HL-60 (cell line): ENCODE results near the gene NT5C.

Experiments used
- CTCF ChIP-seq: IDR thresholded peaks from one replicate; pipeline ENCODE4 v1.5.1; 2011; ENCODE audit warnings: low read length, control low read depth, inconsistent platforms; ENCODE audit not compliant: insufficient read depth
- GABPA ChIP-seq: IDR thresholded peaks from 2 replicates; pipeline ENCODE4 v1.6.1; 2012; ENCODE audit warnings: low read depth
- POLR2AphosphoS5 ChIP-seq: IDR thresholded peaks from 2 replicates; pipeline ENCODE4 v1.6.1; 2012; ENCODE audit warnings: low read depth
- REST ChIP-seq: IDR thresholded peaks from 2 replicates; pipeline ENCODE4 v1.6.1; 2012; ENCODE audit warnings: low read depth; ENCODE audit not compliant: insufficient replicate concordance
- SPI1 ChIP-seq: IDR thresholded peaks from 2 replicates; pipeline ENCODE4 v1.6.1; 2012; ENCODE audit warnings: low read depth, mild to moderate bottlenecking, borderline replicate concordance

DNA sequence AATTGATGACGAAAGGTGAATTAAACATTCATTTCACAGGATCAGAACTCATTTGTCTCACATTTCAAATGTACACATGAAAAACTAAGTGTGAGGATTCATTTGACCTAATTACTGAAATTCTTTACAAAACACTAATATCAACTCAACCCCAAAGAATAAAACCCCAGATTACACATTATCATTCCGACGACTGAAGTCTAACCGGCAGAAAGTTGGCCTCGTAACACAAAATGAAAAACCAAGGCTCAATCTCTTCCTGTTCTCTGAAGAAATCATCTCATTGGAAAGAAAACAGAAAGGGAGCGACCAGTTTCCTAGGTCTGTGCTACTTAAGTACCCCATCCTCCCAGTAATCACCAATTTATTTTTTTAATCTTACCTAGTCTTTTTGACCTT lies 21.0 kb upstream of the NT5C start:
- no peak for TF ChIP-seq CTCF
- no peak for TF ChIP-seq REST
- TF ChIP-seq POLR2AphosphoS5 = no peak
- TF ChIP-seq GABPA = no peak
- TF ChIP-seq SPI1 = no peak
